Right lobe of liver (tissue), 6 donors: ENCODE data around the gene AXDND1. TPM values are rescaled to one million over a fixed set of nuclear protein-coding genes. Genes with fewer than 3 reads are reported as not detected.

Source experiments
- ATAC-seq, 4 donors: fragments of 200-7000 bp; cut with Tn5 transposase; one replicate each; pipeline ENCODE4 v1.9.1; 2020; ENCODE audit warnings: mild to moderate bottlenecking in 4 of 4, moderate library complexity in 4 of 4
- DNase-seq, 3 donors: peaks; one replicate each; pipeline ENCODE4 v3.0.0-alpha.2; 2020
- H3K27ac ChIP-seq, 3 donors: fragments of 200-600 bp; one replicate each; pipeline ENCODE4 v1.8.0; 2022
- H3K27me3 ChIP-seq, 2 donors: fragments of 200-600 bp; one replicate each; pipeline ENCODE4 v1.8.0; 2022
- H3K36me3 ChIP-seq, 4 donors: fragments of 200-600 bp; sonication (generic) in 1 of 4; one replicate each; pipeline versions ENCODE4 v1.5.1 to v1.8.0; 2017 to 2022; ENCODE audit warnings: control low read depth in 1 of 4
- H3K4me1 ChIP-seq, 4 donors: fragments of 200-600 bp; sonication (generic) in 1 of 4; one replicate each; pipeline versions ENCODE4 v1.5.1 to v1.8.0; 2017 to 2022; ENCODE audit warnings: control low read depth in 1 of 4
- H3K4me3 ChIP-seq, 3 donors: fragments of 200-600 bp; one replicate each; pipeline ENCODE4 v1.8.0; 2022
- H3K9me3 ChIP-seq, 4 donors: fragments of 200-600 bp; sonication (generic) in 1 of 4; one replicate each; pipeline versions ENCODE4 v1.5.1 to v1.8.0; 2017 to 2022; ENCODE audit warnings: control low read depth in 1 of 4
- CTCF ChIP-seq, 4 donors: fragments of 200-600 bp in 3 of 4; fragments of 450-650 bp in 1 of 4; IDR thresholded peaks; one replicate each; pipeline versions ENCODE4 v1.5.1 to v1.8.0; 2016 to 2022; ENCODE audit warnings: antibody characterized with exemption in 4 of 4, mild to moderate bottlenecking in 2 of 4
- POLR2A ChIP-seq: fragments of 450-650 bp; IDR thresholded peaks from one replicate; pipeline ENCODE4 v1.6.1; 2017; ENCODE audit warnings: antibody characterized with exemption, mild to moderate bottlenecking
- WGBS: methylation state at CpG from one replicate; pipeline ENCODE4 v1.1.6; 2018; ENCODE audit warnings: low coverage, low lambda C conversion rate; ENCODE audit not compliant: insufficient coverage; ENCODE audit errors: missing lambda C conversion rate; 5-methylcytosine and 5-hydroxymethylcytosine counted together
- intact Hi-C, 2 donors: fragments of 100-400 bp; cut with DNase I; formaldehyde crosslinking; loops; one replicate each; pipeline versions ENCODE4 v1.11.2 to v1.14.1; 2022
- total RNA-seq, 6 experiments: library from RNA; depleted of rRNA in 2 of 6; stranded (reverse); fragments of >200 nt in 2 of 6; fragmentation: NEBNext Ultra II Directional in 3 of 6; extraction: Animal tissue kit (Norgen Biotek cat#: 25700) in 3 of 6; gene quantifications; one replicate each; pipeline versions ENCODE4 v1.1.0 to v1.2.4, GENCODE V29; 2016 to 2023
- donor health status: DM: no; HTN: yes; CAD: no.
- donor health status: DM: no; HTN: no; CAD: no.
- donor health status: DM: no; HTN: no; CAD: no.
- donor health status: DM: no; HTN: yes; CAD: no.
- donor health status: DM: no; HTN: yes; CAD: no.

AXDND1 gene
- total RNA-seq, 6 experiments from 2014 or later, result 0.09 TPM; not detected in 5

GRCh38 chr1:179530352-179530751, 164.6 kb downstream of the AXDND1 start:
- intact Hi-C loops, result no loop called here
- no peaks in the 10 kb centered on the region for H3K4me1 ChIP-seq
- H3K9me3 ChIP-seq, result no peaks in the 10 kb centered on the region
- ATAC-seq, result no peak
- H3K27ac ChIP-seq, result no peak overlapping the region
- no peaks in the 10 kb centered on the region for H3K27me3 ChIP-seq
- no peak overlapping the region for H3K4me3 ChIP-seq
- 50% methylated on average over 1 of the region's 1 CpG for WGBS
- H3K36me3 ChIP-seq, result no peaks in the 10 kb centered on the region
- DNase-seq, result no peak
- no peak for TF ChIP-seq CTCF (IDR thresholded peaks at IDR 0.05)
- TF ChIP-seq POLR2A, result no peak

GRCh38 chr1:179541774-179542173, 176.0 kb downstream of the AXDND1 start:
- no peak for ATAC-seq
- intact Hi-C loops, result no loop called here
- no peak overlapping the region for H3K27ac ChIP-seq

GRCh38 chr1:179545321-179545720, 179.6 kb downstream of the AXDND1 start:
- Histone ChIP-seq H3K4me1 (no peaks in the 10 kb centered on the region), H3K36me3 (no peaks in the 10 kb centered on the region), H3K27ac (no peak overlapping the region), H3K9me3 (no peaks in the 10 kb centered on the region), H3K27me3 (no peaks in the 10 kb centered on the region), H3K4me3 (no peak overlapping the region)
- DNase-seq, result no peak
- TF ChIP-seq POLR2A, result no peak
- no peak for TF ChIP-seq CTCF (IDR thresholded peaks at IDR 0.05)
- intact Hi-C loops, result no loop called here
- no peak for ATAC-seq
- WGBS, result 62% methylated on average over 3 of the region's 3 CpGs

More at GRCh38 chr1:179541774-179542173, 176.0 kb downstream of the AXDND1 start:
- no peaks in the 10 kb centered on the region for H3K4me1 ChIP-seq
- no peaks in the 10 kb centered on the region for H3K27me3 ChIP-seq
- no peaks in the 10 kb centered on the region for H3K9me3 ChIP-seq
- no peak overlapping the region for H3K4me3 ChIP-seq
- no peaks in the 10 kb centered on the region for H3K36me3 ChIP-seq
- TF ChIP-seq CTCF (IDR thresholded peaks at IDR 0.05) (no peak), POLR2A (no peak)
- DNase-seq, result no peak
- WGBS, result 43% methylated on average over 2 of the region's 2 CpGs

DNA sequence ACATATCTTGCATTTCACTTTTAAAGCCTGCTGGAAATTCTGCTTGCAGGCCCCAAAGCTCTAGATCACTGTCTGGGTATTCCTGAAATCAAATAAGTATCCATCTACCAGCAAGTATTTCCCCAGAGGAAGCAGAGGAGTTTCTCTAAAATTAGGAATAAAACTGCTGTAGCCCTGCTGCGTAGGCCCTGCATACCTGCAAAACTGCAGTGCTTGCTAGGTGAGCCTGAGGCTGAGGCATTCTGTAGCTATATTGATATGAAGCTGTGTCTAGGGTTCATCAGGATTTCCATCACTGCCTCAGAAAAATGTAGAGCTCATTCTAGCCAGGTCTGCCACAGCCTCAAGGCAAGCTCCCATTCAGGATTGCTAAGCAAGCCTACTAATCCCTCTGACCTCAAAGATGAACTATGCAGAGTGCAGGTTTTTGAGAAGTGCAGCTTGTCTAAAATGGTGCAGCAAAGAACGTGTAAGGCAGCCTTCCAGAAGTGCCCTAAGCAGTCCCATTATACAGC, 181.3 kb downstream of the AXDND1 start:
- no peak for ATAC-seq
- 100% methylated on average over 1 of the region's 2 CpGs for WGBS
- Histone ChIP-seq H3K27ac (no peak overlapping the region), H3K36me3 (no peaks in the 10 kb centered on the region), H3K4me3 (no peak overlapping the region), H3K9me3 (no peaks in the 10 kb centered on the region), H3K27me3 (no peaks in the 10 kb centered on the region), H3K4me1 (no peaks in the 10 kb centered on the region)
- DNase-seq, result no peak
- intact Hi-C loops, result no loop called here
- TF ChIP-seq POLR2A, result no peak
- no peak for TF ChIP-seq CTCF (IDR thresholded peaks at IDR 0.05)
